ENCODE results near the gene GNAZ. TPM values are rescaled to one million over a fixed set of nuclear protein-coding genes. Genes with fewer than 3 reads are reported as not detected.

Gene GNAZ
- total and polyA plus RNA-seq, 4 donors: 0.21 to 2.2 (median 0.38) TPM

GRCh38 chr22:23094260-23094659 is 23.9 kb downstream of the GNAZ start:
- no peaks in the 10 kb centered on the region for H3K4me1 ChIP-seq (ENCODE audit: control insufficient read depth in 4 of 4, insufficient read depth in 4 of 4, low read length in 3 of 4)
- no peak overlapping the region for H3K4me3 ChIP-seq (ENCODE audit: low read depth in 1 of 3, low read length in 3 of 3)
- H3K9ac ChIP-seq (ENCODE audit: low read depth in 1 of 2, low read length in 2 of 2): no peak overlapping the region
- WGBS: 93% methylated on average over 9 of the region's 9 CpGs
- H3K9me3 ChIP-seq (ENCODE audit: control insufficient read depth in 4 of 4, low read length in 3 of 4): no peaks in the 10 kb centered on the region
- DNase-seq (ENCODE audit: low spot score): no peak
- no peaks in the 10 kb centered on the region for H3K36me3 ChIP-seq (ENCODE audit: control insufficient read depth in 4 of 4, insufficient read depth in 3 of 4, low read depth in 1 of 4, low read length in 3 of 4)
- H3K27ac ChIP-seq (ENCODE audit: low read depth in 1 of 2, low read length in 2 of 2): no peak overlapping the region
- H3K27me3 ChIP-seq (ENCODE audit: control insufficient read depth in 4 of 4, insufficient read depth in 4 of 4, low read length in 3 of 4): no peaks in the 10 kb centered on the region
- no peak for TF ChIP-seq REST (IDR thresholded peaks at IDR 0.05)

- Histone ChIP-seq H3K9me3 (ENCODE audit: control insufficient read depth in 4 of 4, low read length in 3 of 4) (no peaks in the 10 kb centered on the region), H3K27me3 (ENCODE audit: control insufficient read depth in 4 of 4, insufficient read depth in 4 of 4, low read length in 3 of 4) (no peaks in the 10 kb centered on the region), H3K36me3 (ENCODE audit: control insufficient read depth in 4 of 4, insufficient read depth in 3 of 4, low read depth in 1 of 4, low read length in 3 of 4) (no peaks in the 10 kb centered on the region), H3K4me1 (ENCODE audit: control insufficient read depth in 4 of 4, insufficient read depth in 4 of 4, low read length in 3 of 4) (no peaks in the 10 kb centered on the region), H3K27ac (ENCODE audit: low read depth in 1 of 2, low read length in 2 of 2) (no peak overlapping the region), H3K9ac (ENCODE audit: low read depth in 1 of 2, low read length in 2 of 2) (no peak overlapping the region), H3K4me3 (ENCODE audit: low read depth in 1 of 3, low read length in 3 of 3) (no peak overlapping the region)
- DNase-seq (ENCODE audit: low spot score): no peak
- 95% methylated on average over 31 of the region's 31 CpGs for WGBS
- TF ChIP-seq HNF4G (IDR thresholded peaks at IDR 0.05) (no peak), SP1 (IDR thresholded peaks at IDR 0.05) (no peak), RAD21 (IDR thresholded peaks at IDR 0.05) (no peak), HNF4A (conservative IDR thresholded peaks at IDR 0.05) (no peak), RXRA (IDR thresholded peaks at IDR 0.05) (no peak), NR2F2 (IDR thresholded peaks at IDR 0.05) (no peak), FOXA1 (IDR thresholded peaks at IDR 0.05) (no peak), ZBTB33 (IDR thresholded peaks at IDR 0.05) (no peak), MAX (IDR thresholded peaks at IDR 0.05) (no peak), EGR1 (IDR thresholded peaks at IDR 0.05; ENCODE audit: low read depth in 2 of 2) (no peak), REST (IDR thresholded peaks at IDR 0.05) (no peak), FOXA2 (IDR thresholded peaks at IDR 0.05) (no peak)
These were observed 24.7 kb downstream of the GNAZ start for GRCh38 chr22:23094695-23095681.
